ENCODE measurements around the gene IFI16.
"Not testable (repeated sequence)": the region's sequence is repeated elsewhere in the genome, so short reads cannot be mapped to it uniquely, and the experiment has no call there.

The IFI16 gene

GRCh38 chr1:159023723-159024122 lies 14.0 kb downstream of the IFI16 start:
- DNase-seq (ENCODE audit: low spot score) = no peak
- H3K27ac ChIP-seq (replicated peaks; ENCODE audit: low read length) = no peak overlapping the region
- WGBS, 2 donors (ENCODE audit: extremely low coverage in 2 of 2, insufficient read length in 2 of 2, insufficient replicate concordance in 1 of 2) = no CpG with 5 or more reads among the region's 10 CpGs

DNA sequence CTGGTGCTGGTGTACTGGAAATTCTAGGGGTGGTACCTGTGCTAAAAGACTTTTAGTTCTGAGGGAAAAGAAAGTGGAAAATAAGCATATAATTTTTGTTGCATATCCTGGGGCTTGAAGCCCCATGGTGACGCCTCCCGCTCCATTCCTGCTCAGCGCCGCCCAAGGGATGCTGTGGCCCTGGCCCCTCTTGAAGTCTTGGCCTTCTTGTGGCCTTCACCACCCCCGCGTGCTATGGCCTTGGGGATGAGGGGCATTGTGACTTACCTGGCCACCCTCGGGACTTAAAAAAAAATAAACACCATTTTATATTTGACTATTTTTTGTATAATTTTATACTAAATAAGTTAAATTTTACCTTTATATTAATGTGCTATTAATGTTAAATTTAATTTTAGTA lies 15.3 kb downstream of the IFI16 start:
- WGBS, 2 donors (ENCODE audit: extremely low coverage in 2 of 2, insufficient read length in 2 of 2, insufficient replicate concordance in 1 of 2) = no CpG with 5 or more reads among the region's 7 CpGs
- DNase-seq (ENCODE audit: low spot score) = no peak

More at GRCh38 chr1:159023723-159024122, 14.0 kb downstream of the IFI16 start:
- Histone ChIP-seq H2BK12ac (ENCODE audit: low read length) (no peak overlapping the region), H3K4ac (ENCODE audit: low read length) (no peak overlapping the region), H3K23ac (ENCODE audit: low read depth, low read length, poor library complexity) (no peak overlapping the region), H3K4me3 (ENCODE audit: low read length in 2 of 2) (no peak overlapping the region), H2AFZ (ENCODE audit: low read length) (no peak overlapping the region), H3K4me1 (ENCODE audit: control insufficient read depth in 2 of 2, insufficient read depth in 1 of 2, low read depth in 1 of 2, low read length in 2 of 2) (no peaks in the 10 kb centered on the region), H2AK5ac (ENCODE audit: low read depth, low read length) (no peak overlapping the region), H3K27me3 (ENCODE audit: control insufficient read depth in 3 of 3, insufficient read depth in 3 of 3, low read depth in 1 of 3, low read length in 3 of 3) (no peaks in the 10 kb centered on the region), H2BK15ac (ENCODE audit: low read length) (no peak overlapping the region), H3K79me1 (ENCODE audit: low read depth, low read length) (no peaks in the 10 kb centered on the region), H2BK120ac (ENCODE audit: low read depth, low read length) (no peak overlapping the region), H3K4me2 (ENCODE audit: insufficient read depth, low read length, poor library complexity, severe bottlenecking) (no peak overlapping the region), H3K36me3 (replicated peaks in 1 of 2; ENCODE audit: control insufficient read depth in 2 of 2, insufficient read depth in 2 of 2, low read length in 2 of 2) (peaks cover 0 to 3% of the 10 kb centered on the region in 2 donors), H2BK5ac (ENCODE audit: low read length) (no peak overlapping the region), H3K9ac (ENCODE audit: low read depth, low read length, poor library complexity) (no peak overlapping the region), H3K9me3 (replicated peaks in 1 of 2; ENCODE audit: control insufficient read depth in 2 of 2, insufficient read depth in 1 of 2, low read depth in 1 of 2, low read length in 2 of 2) (no peaks in the 10 kb centered on the region), H3K18ac (ENCODE audit: low read length) (no peak overlapping the region), H3K14ac (ENCODE audit: low read length) (no peak overlapping the region), H4K91ac (ENCODE audit: low read depth, low read length, poor library complexity) (no peak overlapping the region), H4K8ac (ENCODE audit: low read depth, low read length) (no peak overlapping the region)

DNA sequence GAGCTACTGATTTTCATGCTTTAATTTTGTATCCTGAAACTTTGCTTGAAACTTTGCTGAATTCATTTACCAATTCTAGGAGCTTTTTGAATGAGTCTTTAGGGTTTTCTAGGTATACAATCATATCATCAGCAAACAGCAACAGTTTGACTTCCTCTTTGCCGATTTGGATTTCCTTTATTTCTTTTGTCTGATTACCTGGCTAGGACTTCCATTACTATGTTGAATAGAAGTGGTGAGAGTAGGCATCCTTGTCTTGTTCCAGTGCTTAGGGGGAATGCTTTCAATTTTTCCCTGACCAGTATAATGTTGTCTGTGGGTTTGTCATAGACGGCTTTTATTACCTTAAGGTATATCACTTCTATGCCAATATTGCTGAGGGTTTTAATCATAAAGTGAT lies 17.1 kb downstream of the IFI16 start:
- H2BK12ac ChIP-seq (ENCODE audit: low read length); H3K14ac ChIP-seq (ENCODE audit: low read length); H3K27ac ChIP-seq (replicated peaks; ENCODE audit: low read length); H3K36me3 ChIP-seq (replicated peaks in 1 of 2; ENCODE audit: control insufficient read depth in 2 of 2, insufficient read depth in 2 of 2, low read length in 2 of 2); H3K4me1 ChIP-seq (ENCODE audit: control insufficient read depth in 2 of 2, insufficient read depth in 1 of 2, low read depth in 1 of 2, low read length in 2 of 2); H2AFZ ChIP-seq (ENCODE audit: low read length); H2BK5ac ChIP-seq (ENCODE audit: low read length); H3K27me3 ChIP-seq (ENCODE audit: control insufficient read depth in 3 of 3, insufficient read depth in 3 of 3, low read depth in 1 of 3, low read length in 3 of 3); H3K4me2 ChIP-seq (ENCODE audit: insufficient read depth, low read length, poor library complexity, severe bottlenecking); H3K79me1 ChIP-seq (ENCODE audit: low read depth, low read length); H2BK120ac ChIP-seq (ENCODE audit: low read depth, low read length); H2BK15ac ChIP-seq (ENCODE audit: low read length); H3K23ac ChIP-seq (ENCODE audit: low read depth, low read length, poor library complexity); H3K4me3 ChIP-seq (ENCODE audit: low read length in 2 of 2); H3K9me3 ChIP-seq (replicated peaks in 1 of 2; ENCODE audit: control insufficient read depth in 2 of 2, insufficient read depth in 1 of 2, low read depth in 1 of 2, low read length in 2 of 2); H3K9ac ChIP-seq (ENCODE audit: low read depth, low read length, poor library complexity); H4K91ac ChIP-seq (ENCODE audit: low read depth, low read length, poor library complexity); H3K18ac ChIP-seq (ENCODE audit: low read length); H4K8ac ChIP-seq (ENCODE audit: low read depth, low read length); DNase-seq (ENCODE audit: low spot score); H2AK5ac ChIP-seq (ENCODE audit: low read depth, low read length); H3K4ac ChIP-seq (ENCODE audit: low read length): not testable (repeated sequence)
- no CpG with 5 or more reads among the region's 2 CpGs for WGBS, 2 donors (ENCODE audit: extremely low coverage in 2 of 2, insufficient read length in 2 of 2, insufficient replicate concordance in 1 of 2)

More for the DNA sequence above, 15.3 kb downstream of the IFI16 start:
- H3K9me3 ChIP-seq (replicated peaks in 1 of 2; ENCODE audit: control insufficient read depth in 2 of 2, insufficient read depth in 1 of 2, low read depth in 1 of 2, low read length in 2 of 2) = peaks cover 0 to under 1% of the 10 kb centered on the region in 2 donors
- no peak overlapping the region for H2AK5ac ChIP-seq (ENCODE audit: low read depth, low read length)
- no peaks in the 10 kb centered on the region for H3K27me3 ChIP-seq (ENCODE audit: control insufficient read depth in 3 of 3, insufficient read depth in 3 of 3, low read depth in 1 of 3, low read length in 3 of 3)
- H4K91ac ChIP-seq (ENCODE audit: low read depth, low read length, poor library complexity) = no peak overlapping the region
- no peak overlapping the region for H3K18ac ChIP-seq (ENCODE audit: low read length)
- H3K4me1 ChIP-seq (ENCODE audit: control insufficient read depth in 2 of 2, insufficient read depth in 1 of 2, low read depth in 1 of 2, low read length in 2 of 2) = no peaks in the 10 kb centered on the region
- no peak overlapping the region for H3K23ac ChIP-seq (ENCODE audit: low read depth, low read length, poor library complexity)
- H2BK12ac ChIP-seq (ENCODE audit: low read length) = no peak overlapping the region
- no peak overlapping the region for H4K8ac ChIP-seq (ENCODE audit: low read depth, low read length)
- H3K36me3 ChIP-seq (replicated peaks in 1 of 2; ENCODE audit: control insufficient read depth in 2 of 2, insufficient read depth in 2 of 2, low read length in 2 of 2) = no peaks in the 10 kb centered on the region
- no peak overlapping the region for H2BK5ac ChIP-seq (ENCODE audit: low read length)
- no peak overlapping the region for H3K9ac ChIP-seq (ENCODE audit: low read depth, low read length, poor library complexity)
- H3K79me1 ChIP-seq (ENCODE audit: low read depth, low read length) = no peaks in the 10 kb centered on the region
- H2BK15ac ChIP-seq (ENCODE audit: low read length) = no peak overlapping the region
- no peak overlapping the region for H3K4ac ChIP-seq (ENCODE audit: low read length)
- H3K4me2 ChIP-seq (ENCODE audit: insufficient read depth, low read length, poor library complexity, severe bottlenecking) = no peak overlapping the region
- H2BK120ac ChIP-seq (ENCODE audit: low read depth, low read length) = no peak overlapping the region
- no peak overlapping the region for H3K27ac ChIP-seq (replicated peaks; ENCODE audit: low read length)
- no peak overlapping the region for H3K14ac ChIP-seq (ENCODE audit: low read length)
- no peak overlapping the region for H2AFZ ChIP-seq (ENCODE audit: low read length)
- H3K4me3 ChIP-seq (ENCODE audit: low read length in 2 of 2) = no peak overlapping the region

GRCh38 chr1:159030311-159030710 lies 20.6 kb downstream of the IFI16 start:
- WGBS, 2 donors (ENCODE audit: extremely low coverage in 2 of 2, insufficient read length in 2 of 2, insufficient replicate concordance in 1 of 2) = no CpG with 5 or more reads among the region's 1 CpG
- H3K18ac ChIP-seq (ENCODE audit: low read length) = no peak overlapping the region
- no peak for DNase-seq (ENCODE audit: low spot score)
- H3K27me3 ChIP-seq (ENCODE audit: control insufficient read depth in 3 of 3, insufficient read depth in 3 of 3, low read depth in 1 of 3, low read length in 3 of 3) = no peaks in the 10 kb centered on the region
- H2BK5ac ChIP-seq (ENCODE audit: low read length) = no peak overlapping the region
- no peak overlapping the region for H3K4ac ChIP-seq (ENCODE audit: low read length)
- H3K9ac ChIP-seq (ENCODE audit: low read depth, low read length, poor library complexity) = no peak overlapping the region
- H3K23ac ChIP-seq (ENCODE audit: low read depth, low read length, poor library complexity) = no peak overlapping the region
- H3K4me1 ChIP-seq (ENCODE audit: control insufficient read depth in 2 of 2, insufficient read depth in 1 of 2, low read depth in 1 of 2, low read length in 2 of 2) = peaks cover 0 to 2% of the 10 kb centered on the region in 2 donors
- no peak overlapping the region for H4K91ac ChIP-seq (ENCODE audit: low read depth, low read length, poor library complexity)
- no peak overlapping the region for H2AK5ac ChIP-seq (ENCODE audit: low read depth, low read length)
- H3K14ac ChIP-seq (ENCODE audit: low read length) = no peak overlapping the region
- no peak overlapping the region for H3K4me2 ChIP-seq (ENCODE audit: insufficient read depth, low read length, poor library complexity, severe bottlenecking)
- H2BK12ac ChIP-seq (ENCODE audit: low read length) = no peak overlapping the region
- no peak overlapping the region for H2AFZ ChIP-seq (ENCODE audit: low read length)
- H2BK120ac ChIP-seq (ENCODE audit: low read depth, low read length) = no peak overlapping the region
- H3K4me3 ChIP-seq (ENCODE audit: low read length in 2 of 2) = no peak overlapping the region
- H3K79me1 ChIP-seq (ENCODE audit: low read depth, low read length) = no peaks in the 10 kb centered on the region
- H3K36me3 ChIP-seq (replicated peaks in 1 of 2; ENCODE audit: control insufficient read depth in 2 of 2, insufficient read depth in 2 of 2, low read length in 2 of 2) = peaks cover 0 to 8% of the 10 kb centered on the region in 2 donors
- H4K8ac ChIP-seq (ENCODE audit: low read depth, low read length) = no peak overlapping the region
- no peak overlapping the region for H3K27ac ChIP-seq (replicated peaks; ENCODE audit: low read length)
- no peak overlapping the region for H2BK15ac ChIP-seq (ENCODE audit: low read length)
- peaks cover 3 to 6% of the 10 kb centered on the region in 2 donors for H3K9me3 ChIP-seq (replicated peaks in 1 of 2; ENCODE audit: control insufficient read depth in 2 of 2, insufficient read depth in 1 of 2, low read depth in 1 of 2, low read length in 2 of 2)
